Measurements from ENCODE around the gene DEXI. TPM values are rescaled to one million over a fixed set of nuclear protein-coding genes. Genes with fewer than 3 reads are reported as not detected.
A peak's percentile ranks its signal among the peaks of the same experiment; 100 is the strongest.

DEXI gene
- total and polyA plus RNA-seq, 9 of the 15 experiments (the other 6 are each of a cell fraction or from before 2014, with no cell fraction given), result 2.9 to 40.1 (median 22.0) TPM

GRCh38 chr16:10945065-10945787 lies 3.0 kb upstream of the DEXI start:
- Histone ChIP-seq H3K36me3 (ENCODE audit: control insufficient read depth, insufficient read depth, low read length) (peaks cover 5% of the 10 kb centered on the region; the same call in 2 of the 3 replicates), H3K9me1 (ENCODE audit: control insufficient read depth, insufficient read depth, low read length) (peaks cover 6% of the 10 kb centered on the region), H3K27ac (ENCODE audit: extremely low read depth, low read depth, low read length) (peak overlapping the region; percentile 66), H3K79me2 (ENCODE audit: control insufficient read depth, insufficient read depth, low read length) (peaks cover 66% of the 10 kb centered on the region), H3K27me3 (ENCODE audit: control insufficient read depth in 2 of 2, insufficient read depth in 2 of 2, low read length in 2 of 2) (no peaks in the 10 kb centered on the region), H3K4me1 (replicated peaks in 1 of 2; ENCODE audit: control insufficient read depth in 2 of 2, insufficient read depth in 2 of 2, low read length in 2 of 2) (peaks cover 41 to 46% of the 10 kb centered on the region in 2 experiments), H2AFZ (ENCODE audit: low read depth, low read length) (peak overlapping the region; percentile 94), H3K9me3 (replicated peaks; ENCODE audit: control insufficient read depth, insufficient read depth, low read depth, low read length) (no peaks in the 10 kb centered on the region), H3K9ac (ENCODE audit: insufficient read depth in 1 of 2, low read depth in 2 of 2, low read length in 2 of 2) (peak overlapping the region; percentile 78 to 91), H3K4me3 (peak overlapping the region; percentile 81), H3K4me2 (ENCODE audit: insufficient read depth, low read length) (peak overlapping the region; percentile 81), H4K20me1 (replicated peaks; ENCODE audit: control insufficient read depth, insufficient read depth, low read length) (peaks cover 34% of the 10 kb centered on the region)
- ChIA-PET POLR2A (interaction anchor here (0.5 to 0.9 kb wide), 3 partner anchors 19 to 1881 kb away, joined by 3 to 4 read pairs (median 3); no protein-coding TSS in a partner anchor), CTCF (ENCODE audit: low intra/inter-chr PET ratio) (no interaction called here)
- intact Hi-C loops (cut with micrococcal nuclease) (no loop called here), in situ Hi-C loops (cut with MboI) (no loop called here)
- BruUV-seq (replicated peaks), result no TSS peak
- FAIRE-seq (no peak), DNase-seq (ENCODE audit: extremely low read depth in 1 of 4, low spot score in 3 of 4) (no peak), ATAC-seq (no peak)
- WGBS (ENCODE audit: insufficient coverage, low coverage, missing lambda C conversion rate), result 12% methylated on average over 14 of the region's 14 CpGs
- TF ChIP-seq SAFB2 (IDR thresholded peaks at IDR 0.05; ENCODE audit: borderline replicate concordance, low read depth, low read length, severe bottlenecking), result no peak
- TF ChIP-seq KAT2B (IDR thresholded peaks at IDR 0.05; ENCODE audit: low read depth, low read length), result no peak
- no peak for TF ChIP-seq SIN3A (IDR thresholded peaks at IDR 0.05; ENCODE audit: borderline replicate concordance in 2 of 2, control insufficient read depth in 1 of 2, low read depth in 2 of 2, low read length in 2 of 2)
- TF ChIP-seq U2AF2 (optimal IDR thresholded peaks at IDR 0.05; ENCODE audit: low read depth, low read length), result no peak
- no peak for TF ChIP-seq YBX1 (IDR thresholded peaks at IDR 0.05)
- TF ChIP-seq ATF1 (CRISPR knock-in tag; IDR thresholded peaks at IDR 0.05), result no peak
- TF ChIP-seq ATF1 (tag; IDR thresholded peaks at IDR 0.05), result no peak
- TF ChIP-seq RBM22 (IDR thresholded peaks at IDR 0.05; ENCODE audit: low read depth, low read length, poor library complexity, severe bottlenecking), result no peak
- TF ChIP-seq PRPF4 (IDR thresholded peaks at IDR 0.05; ENCODE audit: insufficient read depth, low read depth, low read length, poor library complexity, severe bottlenecking), result no peak
- peak; percentile 55; the same call in 1 of the 2 replicates for TF ChIP-seq BCOR (IDR thresholded peaks at IDR 0.05)
- TF ChIP-seq ZNF140 (CRISPR knock-in tag; IDR thresholded peaks at IDR 0.05), result no peak
- no peak for TF ChIP-seq ETV5 (CRISPR knock-in tag; IDR thresholded peaks at IDR 0.05; ENCODE audit: low read depth)
- no peak for TF ChIP-seq SMAD1 (IDR thresholded peaks at IDR 0.05; ENCODE audit: low read depth, low read length, partially characterized antibody)
- TF ChIP-seq ZNF324 (CRISPR knock-in tag; IDR thresholded peaks at IDR 0.05), result no peak
- no peak for TF ChIP-seq ZMIZ1 (IDR thresholded peaks at IDR 0.05; ENCODE audit: low read depth in 2 of 2, low read length in 2 of 2)
- TF ChIP-seq TEAD1 (CRISPR knock-in tag; IDR thresholded peaks at IDR 0.05), result no peak
- TF ChIP-seq DIDO1 (tag; IDR thresholded peaks at IDR 0.05; ENCODE audit: low read depth), result no peak
- TF ChIP-seq KLF16 (IDR thresholded peaks at IDR 0.05), result no peak
- no peak for TF ChIP-seq POLR2G (IDR thresholded peaks at IDR 0.05; ENCODE audit: low read depth, low read length)
- TF ChIP-seq NR2C1 (IDR thresholded peaks at IDR 0.05), result peak; percentile 10; the same call in 1 of the 2 replicates
- no peak for TF ChIP-seq NR2C1 (tag; IDR thresholded peaks at IDR 0.05)

Measured in K562 (cell line).